Stimulated activated CD4-positive, alpha-beta T cell treated with anti-CD3 and anti-CD28 coated beads, Interleukin-4, amount 100 ng/mL, for 24 hours (primary cell): ENCODE results near the gene FBXL17.
"Not testable (repeated sequence)": the region's sequence is repeated elsewhere in the genome, so short reads cannot be mapped to it uniquely, and the experiment has no call there.

Source experiments
- DNase-seq: peaks from one replicate; pipeline ENCODE4 v3.0.0-alpha.2; 2020

FBXL17 gene

GRCh38 chr5:108303086-108303485, 78.8 kb downstream of the FBXL17 start:
- no peak for DNase-seq

- no peak for DNase-seq
Measured at GRCh38 chr5:108297042-108297601, 84.8 kb downstream of the FBXL17 start.

GRCh38 chr5:108295578-108296368, 86.1 kb downstream of the FBXL17 start:
- no peak for DNase-seq

GRCh38 chr5:108280960-108281569, 100.8 kb downstream of the FBXL17 start:
- DNase-seq: no peak

- no peak for DNase-seq
Measured at GRCh38 chr5:108280248-108280647, 101.7 kb downstream of the FBXL17 start.

GRCh38 chr5:108278285-108279240, 103.3 kb downstream of the FBXL17 start:
- DNase-seq: no peak

- no peak for DNase-seq
Measured at GRCh38 chr5:108276187-108277050, 105.5 kb downstream of the FBXL17 start.

GRCh38 chr5:108274080-108274479, 107.8 kb downstream of the FBXL17 start:
- DNase-seq: not testable (repeated sequence)

GRCh38 chr5:108271127-108271526, 110.8 kb downstream of the FBXL17 start:
- no peak for DNase-seq

- DNase-seq: no peak
Measured at GRCh38 chr5:108266242-108266641, 115.7 kb downstream of the FBXL17 start.

- DNase-seq: no peak
Measured at GRCh38 chr5:108264533-108264932, 117.4 kb downstream of the FBXL17 start.

- DNase-seq: no peak
Measured at GRCh38 chr5:108263338-108263737, 118.6 kb downstream of the FBXL17 start.

- no peak for DNase-seq
Measured at GRCh38 chr5:108260858-108261170, 121.1 kb downstream of the FBXL17 start.

GRCh38 chr5:108260117-108260857, 121.6 kb downstream of the FBXL17 start:
- DNase-seq: peak; percentile 69

- no peak for DNase-seq
Measured at GRCh38 chr5:108259306-108259705, 122.6 kb downstream of the FBXL17 start.

- no peak for DNase-seq
Measured at GRCh38 chr5:108257996-108258395, 123.9 kb downstream of the FBXL17 start.

GRCh38 chr5:108255468-108255867, 126.4 kb downstream of the FBXL17 start:
- DNase-seq: no peak

GRCh38 chr5:108251350-108251749, 130.5 kb downstream of the FBXL17 start:
- DNase-seq: no peak

GRCh38 chr5:108249785-108250426, 132.0 kb downstream of the FBXL17 start:
- DNase-seq: no peak

- DNase-seq: no peak
Measured at GRCh38 chr5:108249095-108249784, 132.7 kb downstream of the FBXL17 start.
